ENCODE measurements around the gene NCAPD3. TPM values are rescaled to one million over a fixed set of nuclear protein-coding genes. Genes with fewer than 3 reads are reported as not detected.

The NCAPD3 gene
- total and polyA plus RNA-seq, 4 donors = 4.4 to 23.5 (median 16.5) TPM

- TF ChIP-seq CTCF (IDR thresholded peaks at IDR 0.05; ENCODE audit: control extremely low read depth, extremely low read depth) = no peak
- Histone ChIP-seq H3K36me3 (ENCODE audit: control insufficient read depth in 4 of 4, insufficient read depth in 4 of 4, low read length in 4 of 4) (peaks cover 0 to 7% (median 3%) of the 10 kb centered on the region in 4 donors), H3K9ac (ENCODE audit: insufficient read depth in 1 of 2, low read length in 2 of 2) (no peak overlapping the region), H3K4me1 (ENCODE audit: control insufficient read depth in 5 of 5, insufficient read depth in 5 of 5, low read length in 5 of 5) (no peaks in the 10 kb centered on the region), H3K27ac (ENCODE audit: low read depth in 1 of 2, low read length in 1 of 2) (no peak overlapping the region), H3K9me3 (ENCODE audit: control insufficient read depth in 4 of 4, insufficient read depth in 3 of 4, low read length in 3 of 4) (peaks cover 0 to under 1% (median 0%) of the 10 kb centered on the region in 4 donors), H3K4me3 (no peak overlapping the region), H3K27me3 (ENCODE audit: control insufficient read depth in 3 of 3, insufficient read depth in 3 of 3, low read length in 2 of 3) (no peaks in the 10 kb centered on the region)
- no peak for ATAC-seq (ENCODE audit: insufficient read depth, low FRiP score)
- 68 to 71% methylated on average over 12 of the region's 12 CpGs for WGBS, 2 donors
- DNase-seq = no peak
Observed at GRCh38 chr11:134139303-134139872, 84.4 kb downstream of the NCAPD3 start.

GRCh38 chr11:134138376-134138775 is 85.4 kb downstream of the NCAPD3 start:
- H3K4me3 ChIP-seq = no peak overlapping the region
- no peak overlapping the region for H3K9ac ChIP-seq (ENCODE audit: insufficient read depth in 1 of 2, low read length in 2 of 2)
- DNase-seq (no peak), ATAC-seq (ENCODE audit: insufficient read depth, low FRiP score) (no peak)
- WGBS, 2 donors = 91 to 92% methylated on average over 9 of the region's 9 CpGs
- H3K4me1 ChIP-seq (ENCODE audit: control insufficient read depth in 5 of 5, insufficient read depth in 5 of 5, low read length in 5 of 5) = no peaks in the 10 kb centered on the region
- peaks cover 0 to 3% (median 2%) of the 10 kb centered on the region in 4 donors for H3K36me3 ChIP-seq (ENCODE audit: control insufficient read depth in 4 of 4, insufficient read depth in 4 of 4, low read length in 4 of 4)
- H3K27me3 ChIP-seq (ENCODE audit: control insufficient read depth in 3 of 3, insufficient read depth in 3 of 3, low read length in 2 of 3) = no peaks in the 10 kb centered on the region
- H3K27ac ChIP-seq (ENCODE audit: low read depth in 1 of 2, low read length in 1 of 2) = no peak overlapping the region
- TF ChIP-seq CTCF (IDR thresholded peaks at IDR 0.05; ENCODE audit: control extremely low read depth, extremely low read depth) = no peak
- H3K9me3 ChIP-seq (ENCODE audit: control insufficient read depth in 4 of 4, insufficient read depth in 3 of 4, low read length in 3 of 4) = peaks cover 0 to 3% (median 0%) of the 10 kb centered on the region in 4 donors

DNA sequence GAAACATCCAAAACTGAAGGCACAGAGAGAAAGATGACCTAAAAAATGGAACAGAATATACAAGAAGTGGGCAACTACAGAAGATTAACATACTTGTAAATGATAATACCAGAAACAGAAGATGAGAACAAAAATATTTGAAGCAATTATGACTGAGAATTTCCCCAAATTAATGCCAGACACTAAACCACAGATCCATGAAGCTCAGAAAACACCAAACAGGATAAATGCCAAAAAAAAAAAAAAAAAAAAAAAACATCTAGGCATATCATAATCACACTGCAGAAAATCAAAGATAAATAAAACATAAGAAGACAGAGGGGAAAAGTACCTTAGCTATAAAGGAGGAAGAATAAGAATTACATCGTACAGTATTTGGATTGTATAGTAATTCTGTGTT is 89.6 kb downstream of the NCAPD3 start:
- 92 to 94% methylated on average over 1 of the region's 1 CpG for WGBS, 2 donors
- DNase-seq (no peak), ATAC-seq (ENCODE audit: insufficient read depth, low FRiP score) (no peak)
- Histone ChIP-seq H3K4me3 (no peak overlapping the region), H3K9ac (ENCODE audit: insufficient read depth in 1 of 2, low read length in 2 of 2) (no peak overlapping the region), H3K36me3 (ENCODE audit: control insufficient read depth in 4 of 4, insufficient read depth in 4 of 4, low read length in 4 of 4) (peaks cover 0 to 2% (median 0%) of the 10 kb centered on the region in 4 donors), H3K9me3 (ENCODE audit: control insufficient read depth in 4 of 4, insufficient read depth in 3 of 4, low read length in 3 of 4) (peaks cover 0 to 15% (median 5%) of the 10 kb centered on the region in 4 donors), H3K27me3 (ENCODE audit: control insufficient read depth in 3 of 3, insufficient read depth in 3 of 3, low read length in 2 of 3) (no peaks in the 10 kb centered on the region), H3K4me1 (ENCODE audit: control insufficient read depth in 5 of 5, insufficient read depth in 5 of 5, low read length in 5 of 5) (no peaks in the 10 kb centered on the region), H3K27ac (ENCODE audit: low read depth in 1 of 2, low read length in 1 of 2) (no peak overlapping the region)
- TF ChIP-seq CTCF (IDR thresholded peaks at IDR 0.05; ENCODE audit: control extremely low read depth, extremely low read depth) = no peak

DNA sequence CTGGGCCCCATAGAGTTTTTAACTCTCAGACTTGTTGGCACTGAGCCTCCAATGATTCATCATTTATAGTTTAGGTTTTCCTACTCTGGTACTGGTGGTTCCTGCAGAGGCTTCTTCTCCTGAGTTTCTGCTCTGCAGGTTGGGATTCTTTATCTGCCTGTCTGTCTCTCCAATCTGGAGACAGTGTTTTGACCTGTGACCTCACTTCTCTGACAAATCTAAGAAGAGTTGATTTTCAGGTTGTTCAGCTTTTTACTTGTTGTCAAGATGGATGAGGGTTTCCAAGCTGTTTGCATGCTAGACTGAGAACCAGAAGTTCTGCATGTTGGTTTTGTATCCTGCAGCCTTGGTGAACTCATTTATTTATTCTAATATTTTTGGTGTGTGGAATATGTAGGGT is 91.0 kb downstream of the NCAPD3 start:
- Histone ChIP-seq H3K9me3 (ENCODE audit: control insufficient read depth in 4 of 4, insufficient read depth in 3 of 4, low read length in 3 of 4) (peaks cover 0 to 15% (median 5%) of the 10 kb centered on the region in 4 donors), H3K9ac (ENCODE audit: insufficient read depth in 1 of 2, low read length in 2 of 2) (no peak overlapping the region), H3K36me3 (ENCODE audit: control insufficient read depth in 4 of 4, insufficient read depth in 4 of 4, low read length in 4 of 4) (peaks cover 0 to 2% (median 0%) of the 10 kb centered on the region in 4 donors), H3K27ac (ENCODE audit: low read depth in 1 of 2, low read length in 1 of 2) (no peak overlapping the region), H3K4me1 (ENCODE audit: control insufficient read depth in 5 of 5, insufficient read depth in 5 of 5, low read length in 5 of 5) (no peaks in the 10 kb centered on the region), H3K4me3 (no peak overlapping the region), H3K27me3 (ENCODE audit: control insufficient read depth in 3 of 3, insufficient read depth in 3 of 3, low read length in 2 of 3) (no peaks in the 10 kb centered on the region)
- DNase-seq = no peak
- ATAC-seq (ENCODE audit: insufficient read depth, low FRiP score) = no peak
- TF ChIP-seq CTCF (IDR thresholded peaks at IDR 0.05; ENCODE audit: control extremely low read depth, extremely low read depth) = no peak

Data from lung (tissue), 12 donors.